ENCODE results near the gene GATA6.

GATA6 gene

DNA sequence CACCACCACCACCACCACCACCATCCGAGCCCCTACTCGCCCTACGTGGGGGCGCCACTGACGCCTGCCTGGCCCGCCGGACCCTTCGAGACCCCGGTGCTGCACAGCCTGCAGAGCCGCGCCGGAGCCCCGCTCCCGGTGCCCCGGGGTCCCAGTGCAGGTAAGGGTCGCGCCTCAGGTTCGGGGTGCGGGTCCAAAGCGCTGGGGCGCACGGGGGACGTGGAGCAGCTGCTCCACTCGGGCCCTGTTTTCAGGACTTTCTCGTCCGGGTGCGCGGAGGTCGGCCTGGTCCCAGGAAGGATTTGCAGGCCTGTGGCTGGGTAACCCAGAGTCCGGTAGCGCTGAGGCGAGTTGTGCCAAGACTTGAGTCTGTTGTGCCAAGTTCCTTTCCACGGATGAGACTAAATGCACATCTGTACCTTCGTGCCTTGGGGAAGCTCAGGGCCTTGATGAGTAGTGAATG is 2.8 kb downstream of the GATA6 start (continued):
- TF ChIP-seq, protein P1, sequence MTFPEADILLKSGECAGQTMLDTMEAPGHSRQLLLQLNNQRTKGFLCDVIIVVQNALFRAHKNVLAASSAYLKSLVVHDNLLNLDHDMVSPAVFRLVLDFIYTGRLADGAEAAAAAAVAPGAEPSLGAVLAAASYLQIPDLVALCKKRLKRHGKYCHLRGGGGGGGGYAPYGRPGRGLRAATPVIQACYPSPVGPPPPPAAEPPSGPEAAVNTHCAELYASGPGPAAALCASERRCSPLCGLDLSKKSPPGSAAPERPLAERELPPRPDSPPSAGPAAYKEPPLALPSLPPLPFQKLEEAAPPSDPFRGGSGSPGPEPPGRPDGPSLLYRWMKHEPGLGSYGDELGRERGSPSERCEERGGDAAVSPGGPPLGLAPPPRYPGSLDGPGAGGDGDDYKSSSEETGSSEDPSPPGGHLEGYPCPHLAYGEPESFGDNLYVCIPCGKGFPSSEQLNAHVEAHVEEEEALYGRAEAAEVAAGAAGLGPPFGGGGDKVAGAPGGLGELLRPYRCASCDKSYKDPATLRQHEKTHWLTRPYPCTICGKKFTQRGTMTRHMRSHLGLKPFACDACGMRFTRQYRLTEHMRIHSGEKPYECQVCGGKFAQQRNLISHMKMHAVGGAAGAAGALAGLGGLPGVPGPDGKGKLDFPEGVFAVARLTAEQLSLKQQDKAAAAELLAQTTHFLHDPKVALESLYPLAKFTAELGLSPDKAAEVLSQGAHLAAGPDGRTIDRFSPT (tag by site-specific recombination; IDR thresholded peaks at IDR 0.05): no peak
- TF ChIP-seq, protein P2, sequence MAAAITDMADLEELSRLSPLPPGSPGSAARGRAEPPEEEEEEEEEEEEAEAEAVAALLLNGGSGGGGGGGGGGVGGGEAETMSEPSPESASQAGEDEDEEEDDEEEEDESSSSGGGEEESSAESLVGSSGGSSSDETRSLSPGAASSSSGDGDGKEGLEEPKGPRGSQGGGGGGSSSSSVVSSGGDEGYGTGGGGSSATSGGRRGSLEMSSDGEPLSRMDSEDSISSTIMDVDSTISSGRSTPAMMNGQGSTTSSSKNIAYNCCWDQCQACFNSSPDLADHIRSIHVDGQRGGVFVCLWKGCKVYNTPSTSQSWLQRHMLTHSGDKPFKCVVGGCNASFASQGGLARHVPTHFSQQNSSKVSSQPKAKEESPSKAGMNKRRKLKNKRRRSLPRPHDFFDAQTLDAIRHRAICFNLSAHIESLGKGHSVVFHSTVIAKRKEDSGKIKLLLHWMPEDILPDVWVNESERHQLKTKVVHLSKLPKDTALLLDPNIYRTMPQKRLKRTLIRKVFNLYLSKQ (tag by site-specific recombination; IDR thresholded peaks at IDR 0.05; ENCODE audit: borderline replicate concordance): no peak
- TF ChIP-seq FEZF1 (tag by site-specific recombination; IDR thresholded peaks at IDR 0.05): no peak
- TF ChIP-seq, protein P3, sequence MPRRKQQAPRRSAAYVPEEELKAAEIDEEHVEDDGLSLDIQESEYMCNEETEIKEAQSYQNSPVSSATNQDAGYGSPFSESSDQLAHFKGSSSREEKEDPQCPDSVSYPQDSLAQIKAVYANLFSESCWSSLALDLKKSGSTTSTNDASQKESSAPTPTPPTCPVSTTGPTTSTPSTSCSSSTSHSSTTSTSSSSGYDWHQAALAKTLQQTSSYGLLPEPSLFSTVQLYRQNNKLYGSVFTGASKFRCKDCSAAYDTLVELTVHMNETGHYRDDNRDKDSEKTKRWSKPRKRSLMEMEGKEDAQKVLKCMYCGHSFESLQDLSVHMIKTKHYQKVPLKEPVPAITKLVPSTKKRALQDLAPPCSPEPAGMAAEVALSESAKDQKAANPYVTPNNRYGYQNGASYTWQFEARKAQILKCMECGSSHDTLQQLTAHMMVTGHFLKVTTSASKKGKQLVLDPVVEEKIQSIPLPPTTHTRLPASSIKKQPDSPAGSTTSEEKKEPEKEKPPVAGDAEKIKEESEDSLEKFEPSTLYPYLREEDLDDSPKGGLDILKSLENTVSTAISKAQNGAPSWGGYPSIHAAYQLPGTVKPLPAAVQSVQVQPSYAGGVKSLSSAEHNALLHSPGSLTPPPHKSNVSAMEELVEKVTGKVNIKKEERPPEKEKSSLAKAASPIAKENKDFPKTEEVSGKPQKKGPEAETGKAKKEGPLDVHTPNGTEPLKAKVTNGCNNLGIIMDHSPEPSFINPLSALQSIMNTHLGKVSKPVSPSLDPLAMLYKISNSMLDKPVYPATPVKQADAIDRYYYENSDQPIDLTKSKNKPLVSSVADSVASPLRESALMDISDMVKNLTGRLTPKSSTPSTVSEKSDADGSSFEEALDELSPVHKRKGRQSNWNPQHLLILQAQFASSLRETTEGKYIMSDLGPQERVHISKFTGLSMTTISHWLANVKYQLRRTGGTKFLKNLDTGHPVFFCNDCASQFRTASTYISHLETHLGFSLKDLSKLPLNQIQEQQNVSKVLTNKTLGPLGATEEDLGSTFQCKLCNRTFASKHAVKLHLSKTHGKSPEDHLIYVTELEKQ (tag by site-specific recombination; IDR thresholded peaks at IDR 0.05; ENCODE audit: borderline replicate concordance): no peak

DNA sequence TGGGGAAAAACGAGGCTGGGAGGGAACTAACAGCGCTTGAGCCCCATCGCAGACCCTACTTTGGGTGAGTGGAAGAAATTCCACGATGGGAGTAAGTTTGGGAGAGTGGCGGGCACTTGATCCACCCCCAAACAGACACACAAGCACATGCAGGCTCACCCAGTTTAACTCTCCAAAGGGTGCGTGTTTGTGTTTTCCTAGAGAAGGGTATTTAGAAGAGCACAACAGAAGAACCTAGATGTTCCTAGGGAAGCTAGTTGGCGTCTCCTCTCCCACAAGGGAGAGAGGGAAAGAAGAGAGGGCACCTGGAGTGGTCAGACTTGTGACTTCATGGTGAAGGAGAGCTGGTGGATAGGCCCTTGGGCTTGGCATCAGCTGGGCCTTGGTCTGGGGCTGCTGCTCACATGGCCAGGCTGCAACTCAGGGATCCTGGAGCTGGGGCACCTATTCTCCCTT is 3.2 kb downstream of the GATA6 start:
- POLR2A ChIA-PET: interaction anchor here (1.2 to 1.6 kb wide), 2 partner anchors 11 to 13 kb away, joined by 3 to 6 read pairs; no protein-coding TSS in a partner anchor

More for the DNA sequence above, 3.2 kb downstream of the GATA6 start:
- peaks cover 15% of the 10 kb centered on the region for H3K4me1 ChIP-seq (ENCODE audit: control insufficient read depth, insufficient read depth, low read length)
- H3K27ac ChIP-seq (ENCODE audit: extremely low read depth, low read depth, low read length): peak overlapping the region; percentile 100
- TF ChIP-seq ZNF776 (tag by site-specific recombination; IDR thresholded peaks at IDR 0.05; ENCODE audit: borderline replicate concordance) (no peak), ZBTB17 (tag by site-specific recombination; IDR thresholded peaks at IDR 0.05) (peak; percentile 58), PRDM1 (tag by site-specific recombination; IDR thresholded peaks at IDR 0.05) (peak; percentile 42; the same call in 1 of the 2 replicates), TCF7L2 (IDR thresholded peaks at IDR 0.05; ENCODE audit: borderline replicate concordance, low read depth, low read length) (no peak), ZBTB48 (tag by site-specific recombination; IDR thresholded peaks at IDR 0.05) (peak; percentile 78; the same call in 1 of the 2 replicates), ZNF560 (tag by site-specific recombination; IDR thresholded peaks at IDR 0.05; ENCODE audit: borderline replicate concordance) (no peak), ZNF335 (tag by site-specific recombination; conservative IDR thresholded peaks at IDR 0.05) (peak; percentile 30), IKZF3 (tag by site-specific recombination; IDR thresholded peaks at IDR 0.05) (0 out of 2 replicates have a peak, but pooled peaks have one; percentile 5)
- TF ChIP-seq, protein P4, sequence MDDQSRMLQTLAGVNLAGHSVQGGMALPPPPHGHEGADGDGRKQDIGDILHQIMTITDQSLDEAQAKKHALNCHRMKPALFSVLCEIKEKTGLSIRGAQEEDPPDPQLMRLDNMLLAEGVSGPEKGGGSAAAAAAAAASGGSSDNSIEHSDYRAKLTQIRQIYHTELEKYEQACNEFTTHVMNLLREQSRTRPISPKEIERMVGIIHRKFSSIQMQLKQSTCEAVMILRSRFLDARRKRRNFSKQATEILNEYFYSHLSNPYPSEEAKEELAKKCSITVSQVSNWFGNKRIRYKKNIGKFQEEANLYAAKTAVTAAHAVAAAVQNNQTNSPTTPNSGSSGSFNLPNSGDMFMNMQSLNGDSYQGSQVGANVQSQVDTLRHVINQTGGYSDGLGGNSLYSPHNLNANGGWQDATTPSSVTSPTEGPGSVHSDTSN (CRISPR knock-in tag; IDR thresholded peaks at IDR 0.05): no peak
- TF ChIP-seq, protein P5, sequence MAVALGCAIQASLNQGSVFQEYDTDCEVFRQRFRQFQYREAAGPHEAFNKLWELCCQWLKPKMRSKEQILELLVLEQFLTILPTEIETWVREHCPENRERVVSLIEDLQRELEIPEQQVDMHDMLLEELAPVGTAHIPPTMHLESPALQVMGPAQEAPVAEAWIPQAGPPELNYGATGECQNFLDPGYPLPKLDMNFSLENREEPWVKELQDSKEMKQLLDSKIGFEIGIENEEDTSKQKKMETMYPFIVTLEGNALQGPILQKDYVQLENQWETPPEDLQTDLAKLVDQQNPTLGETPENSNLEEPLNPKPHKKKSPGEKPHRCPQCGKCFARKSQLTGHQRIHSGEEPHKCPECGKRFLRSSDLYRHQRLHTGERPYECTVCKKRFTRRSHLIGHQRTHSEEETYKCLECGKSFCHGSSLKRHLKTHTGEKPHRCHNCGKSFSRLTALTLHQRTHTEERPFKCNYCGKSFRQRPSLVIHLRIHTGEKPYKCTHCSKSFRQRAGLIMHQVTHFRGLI (tag by site-specific recombination; IDR thresholded peaks at IDR 0.05): no peak
- TF ChIP-seq, protein P6, sequence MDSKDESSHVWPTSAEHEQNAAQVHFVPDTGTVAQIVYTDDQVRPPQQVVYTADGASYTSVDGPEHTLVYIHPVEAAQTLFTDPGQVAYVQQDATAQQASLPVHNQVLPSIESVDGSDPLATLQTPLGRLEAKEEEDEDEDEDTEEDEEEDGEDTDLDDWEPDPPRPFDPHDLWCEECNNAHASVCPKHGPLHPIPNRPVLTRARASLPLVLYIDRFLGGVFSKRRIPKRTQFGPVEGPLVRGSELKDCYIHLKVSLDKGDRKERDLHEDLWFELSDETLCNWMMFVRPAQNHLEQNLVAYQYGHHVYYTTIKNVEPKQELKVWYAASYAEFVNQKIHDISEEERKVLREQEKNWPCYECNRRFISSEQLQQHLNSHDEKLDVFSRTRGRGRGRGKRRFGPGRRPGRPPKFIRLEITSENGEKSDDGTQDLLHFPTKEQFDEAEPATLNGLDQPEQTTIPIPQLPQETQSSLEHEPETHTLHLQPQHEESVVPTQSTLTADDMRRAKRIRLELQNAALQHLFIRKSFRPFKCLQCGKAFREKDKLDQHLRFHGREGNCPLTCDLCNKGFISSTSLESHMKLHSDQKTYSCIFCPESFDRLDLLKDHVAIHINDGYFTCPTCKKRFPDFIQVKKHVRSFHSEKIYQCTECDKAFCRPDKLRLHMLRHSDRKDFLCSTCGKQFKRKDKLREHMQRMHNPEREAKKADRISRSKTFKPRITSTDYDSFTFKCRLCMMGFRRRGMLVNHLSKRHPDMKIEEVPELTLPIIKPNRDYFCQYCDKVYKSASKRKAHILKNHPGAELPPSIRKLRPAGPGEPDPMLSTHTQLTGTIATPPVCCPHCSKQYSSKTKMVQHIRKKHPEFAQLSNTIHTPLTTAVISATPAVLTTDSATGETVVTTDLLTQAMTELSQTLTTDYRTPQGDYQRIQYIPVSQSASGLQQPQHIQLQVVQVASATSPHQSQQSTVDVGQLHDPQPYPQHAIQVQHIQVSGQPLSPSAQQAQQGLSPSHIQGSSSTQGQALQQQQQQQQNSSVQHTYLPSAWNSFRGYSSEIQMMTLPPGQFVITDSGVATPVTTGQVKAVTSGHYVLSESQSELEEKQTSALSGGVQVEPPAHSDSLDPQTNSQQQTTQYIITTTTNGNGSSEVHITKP (tag by site-specific recombination; IDR thresholded peaks at IDR 0.05): peak; percentile 46
- CTCF ChIA-PET: interaction anchor here (0.6 to 1.5 kb wide), 3 partner anchors 196 to 229 kb away, joined by 3 read pairs; no protein-coding TSS in a partner anchor
- peak overlapping the region; percentile 96 for H3K4me3 ChIP-seq (ENCODE audit: low read depth, low read length)
- H3K9me3 ChIP-seq (ENCODE audit: control insufficient read depth, insufficient read depth, low read depth, low read length): no peaks in the 10 kb centered on the region
- peaks cover 16 to 61% of the 10 kb centered on the region in 2 experiments for H3K36me3 ChIP-seq (ENCODE audit: control insufficient read depth in 2 of 2, insufficient read depth in 1 of 2, low read length in 2 of 2)

All from HEK293 (cell line).